ENCODE results near the gene TRAPPC3.

TRAPPC3 gene

GRCh38 chr1:36106269-36106668 is 43.0 kb downstream of the TRAPPC3 start:
- no peak for DNase-seq (ENCODE audit: low read depth in 2 of 2, low spot score in 1 of 2)

- DNase-seq (ENCODE audit: low read depth in 2 of 2, low spot score in 1 of 2), result no peak
These were observed 47.7 kb downstream of the TRAPPC3 start for GRCh38 chr1:36101546-36101945.

DNA sequence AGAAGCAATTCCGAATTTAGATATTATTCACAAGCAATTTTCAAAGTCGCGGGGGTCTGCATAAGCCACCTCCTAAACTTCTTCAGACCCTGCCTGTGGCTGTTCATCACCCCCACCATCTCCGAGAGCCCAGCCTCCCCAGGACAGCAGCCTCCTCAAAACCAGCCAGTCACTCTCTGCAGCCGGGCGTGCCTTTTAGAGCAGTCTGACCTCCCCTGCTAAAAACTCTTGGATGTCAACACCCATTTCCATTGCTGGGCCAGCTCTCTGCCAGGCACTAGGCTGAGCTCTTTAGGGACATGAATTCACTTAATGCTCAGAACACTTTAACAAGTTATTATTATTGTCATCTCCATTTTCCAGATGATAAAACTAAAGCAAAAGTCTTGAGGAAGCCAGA is 48.9 kb downstream of the TRAPPC3 start:
- no peak for DNase-seq (ENCODE audit: low read depth in 2 of 2, low spot score in 1 of 2)

DNA sequence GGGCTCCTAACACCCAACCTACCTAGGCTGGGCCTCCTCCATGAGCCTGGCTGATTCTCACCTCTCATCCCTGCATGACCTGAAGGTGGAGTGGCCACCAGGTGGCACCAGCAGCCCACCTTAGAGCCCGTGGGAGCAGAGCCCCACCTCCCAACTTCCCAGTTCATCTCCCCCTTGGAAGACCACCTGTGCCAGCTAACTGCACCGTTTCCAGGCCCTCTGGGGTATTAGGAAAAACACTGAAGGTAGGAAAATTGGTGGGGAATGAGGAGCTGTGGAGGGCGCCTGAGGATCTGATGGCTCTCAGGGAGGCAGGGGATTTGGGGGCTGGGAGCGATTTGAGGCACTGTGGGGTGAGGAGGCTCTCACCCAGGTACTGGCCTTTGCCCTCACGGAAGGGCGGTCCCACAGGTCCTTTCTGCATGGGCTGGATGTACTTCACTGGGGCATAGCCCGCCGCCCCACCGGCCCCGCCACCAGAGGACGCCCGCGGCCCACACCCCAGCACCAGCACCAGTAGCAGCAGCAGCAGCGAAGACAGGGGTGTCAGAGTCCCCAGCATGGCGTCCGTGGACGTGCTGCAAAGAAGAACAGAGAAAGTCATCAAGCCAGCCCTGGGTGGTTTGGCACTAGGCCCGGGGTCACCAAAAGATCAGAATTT is 49.5 kb downstream of the TRAPPC3 start:
- peak; percentile 56 to 62 for DNase-seq (ENCODE audit: low read depth in 2 of 2, low spot score in 1 of 2)

DNA sequence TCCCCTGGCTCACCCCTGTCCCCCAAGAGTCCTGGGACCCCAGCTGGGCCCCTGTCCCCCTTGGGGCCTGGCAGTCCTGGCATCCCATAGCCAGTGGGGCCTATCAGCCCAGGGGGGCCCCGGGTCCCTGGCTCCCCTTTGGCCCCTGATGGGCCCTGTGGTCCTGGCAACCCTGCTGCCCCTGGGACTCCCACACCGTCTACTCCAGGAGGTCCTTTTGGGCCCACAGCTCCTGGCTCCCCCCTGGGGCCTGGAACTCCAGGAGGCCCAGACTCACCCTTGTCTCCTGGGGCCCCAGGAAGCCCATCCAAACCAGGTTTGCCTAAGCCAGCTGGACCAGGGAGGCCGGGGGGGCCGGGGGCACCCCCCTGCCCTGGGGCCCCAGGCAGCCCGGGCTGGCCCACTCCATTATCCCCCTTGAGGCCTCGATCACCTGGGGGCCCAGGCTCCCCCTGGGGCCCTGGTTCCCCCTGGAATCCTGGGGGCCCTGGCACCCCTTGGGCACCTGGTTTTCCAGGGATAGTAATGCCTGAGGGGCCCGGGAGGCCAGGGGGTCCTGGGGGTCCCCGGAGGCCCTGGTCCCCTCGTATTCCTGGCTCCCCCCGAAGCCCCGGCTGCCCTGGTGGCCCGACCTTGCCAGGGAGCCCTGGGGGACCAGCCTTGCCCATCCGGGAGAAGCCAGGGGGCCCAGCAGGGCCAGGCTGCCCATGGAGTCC is 50.5 kb downstream of the TRAPPC3 start:
- DNase-seq (ENCODE audit: low read depth in 2 of 2, low spot score in 1 of 2), result no peak

DNA sequence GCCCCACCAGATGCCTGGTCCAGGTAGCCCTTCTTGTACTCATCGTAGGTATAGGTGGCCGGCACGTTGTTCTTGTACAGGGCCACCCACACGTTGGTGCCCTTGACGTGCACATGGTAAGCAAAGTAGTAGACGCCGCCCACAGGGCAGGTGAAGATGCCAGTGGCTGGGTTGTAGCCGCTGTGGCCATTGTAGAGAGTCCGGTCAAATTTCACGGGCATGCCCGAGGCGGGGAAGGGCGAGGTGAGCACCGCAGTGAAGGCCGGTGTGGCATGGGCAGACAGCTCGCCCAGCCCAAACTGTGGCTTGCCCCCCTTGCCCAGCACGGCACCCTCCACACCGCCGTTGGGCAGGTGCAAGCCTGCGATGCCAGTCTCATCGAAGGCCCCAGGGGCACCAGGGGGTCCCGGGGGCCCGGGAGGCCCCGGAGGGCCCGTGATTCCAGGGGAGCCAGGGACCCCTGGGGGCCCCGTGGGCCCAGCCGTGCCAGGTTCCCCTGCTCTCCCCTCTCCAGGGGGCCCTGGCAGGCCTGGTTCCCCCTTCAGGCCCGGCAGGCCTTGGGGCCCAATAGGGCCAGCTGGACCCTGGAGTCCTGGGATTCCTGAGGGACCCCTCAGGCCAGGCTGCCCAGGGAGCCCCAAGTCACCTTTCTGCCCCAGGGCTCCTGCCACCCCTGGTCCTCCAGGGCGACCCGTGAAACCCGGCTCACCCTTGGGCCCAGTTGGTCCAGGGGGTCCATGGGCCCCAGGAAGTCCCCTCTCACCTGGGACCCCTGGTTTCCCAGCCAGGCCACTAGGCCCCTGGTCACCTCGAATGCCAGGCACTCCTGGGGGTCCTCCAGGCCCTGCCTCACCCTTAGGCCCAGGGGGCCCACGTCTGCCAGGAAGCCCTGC is 51.3 kb downstream of the TRAPPC3 start:
- no peak for DNase-seq (ENCODE audit: low read depth in 2 of 2, low spot score in 1 of 2)

GRCh38 chr1:36096500-36097432 is 52.5 kb downstream of the TRAPPC3 start:
- DNase-seq (ENCODE audit: low read depth in 2 of 2, low spot score in 1 of 2), result no peak

DNA sequence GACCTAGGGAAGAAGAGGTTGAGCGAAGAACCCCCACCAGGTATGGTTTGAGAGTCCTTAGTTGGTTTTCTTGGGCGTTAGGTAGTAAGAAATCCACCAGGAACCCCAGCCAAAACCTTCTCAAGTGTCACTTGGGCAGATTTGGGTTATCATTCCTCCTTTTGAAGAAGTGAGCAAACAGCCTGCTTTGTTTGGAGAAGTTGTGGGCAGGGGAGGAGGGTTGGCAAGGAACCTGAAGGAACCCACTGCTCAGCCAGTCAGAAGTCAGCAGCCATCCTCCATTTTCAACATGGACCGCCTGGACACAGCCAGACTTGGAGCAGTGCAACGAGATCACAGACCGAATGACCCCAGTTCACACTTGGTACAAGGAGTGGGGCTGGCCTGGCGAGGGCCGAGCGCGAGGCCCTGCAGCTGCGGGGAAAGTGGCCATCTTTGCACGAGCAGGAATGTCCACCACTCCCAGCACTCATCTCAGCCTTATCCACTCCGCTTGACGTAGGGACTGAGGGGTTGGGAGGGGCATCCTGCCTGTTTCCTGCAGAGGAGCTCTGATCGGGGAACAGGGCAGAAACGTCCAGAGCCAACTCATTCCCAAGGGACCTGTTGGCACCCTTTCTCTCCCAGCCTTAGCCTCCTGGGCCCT is 53.4 kb downstream of the TRAPPC3 start:
- no peak for DNase-seq (ENCODE audit: low read depth in 2 of 2, low spot score in 1 of 2)

- DNase-seq (ENCODE audit: low read depth in 2 of 2, low spot score in 1 of 2), result no peak
These were observed 54.6 kb downstream of the TRAPPC3 start for GRCh38 chr1:36094621-36095061.

- DNase-seq (ENCODE audit: low read depth in 2 of 2, low spot score in 1 of 2), result no peak
These were observed 55.4 kb downstream of the TRAPPC3 start for GRCh38 chr1:36093929-36094328.

DNA sequence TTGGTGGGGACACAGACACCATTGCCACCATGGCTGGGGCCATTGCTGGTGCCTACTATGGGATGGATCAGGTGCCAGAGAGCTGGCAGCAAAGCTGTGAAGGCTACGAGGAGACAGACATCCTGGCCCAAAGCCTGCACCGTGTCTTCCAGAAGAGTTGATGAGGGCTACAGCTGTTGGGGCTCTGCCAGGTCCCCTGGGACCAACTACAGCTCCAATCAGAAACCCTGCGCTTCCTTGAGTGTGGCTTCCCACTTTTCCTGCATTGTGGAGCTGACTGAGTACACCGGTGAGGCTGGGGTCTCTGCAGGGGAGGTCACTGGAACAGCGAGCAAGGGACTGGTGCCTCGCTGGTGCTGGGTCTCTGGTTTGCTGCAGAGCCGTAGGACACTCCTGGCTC is 56.1 kb downstream of the TRAPPC3 start:
- no peak for DNase-seq (ENCODE audit: low read depth in 2 of 2, low spot score in 1 of 2)

GRCh38 chr1:36092798-36093185 is 56.5 kb downstream of the TRAPPC3 start:
- no peak for DNase-seq (ENCODE audit: low read depth in 2 of 2, low spot score in 1 of 2)

GRCh38 chr1:36092166-36092797 is 57.0 kb downstream of the TRAPPC3 start:
- DNase-seq (ENCODE audit: low read depth in 2 of 2, low spot score in 1 of 2), result no peak

DNA sequence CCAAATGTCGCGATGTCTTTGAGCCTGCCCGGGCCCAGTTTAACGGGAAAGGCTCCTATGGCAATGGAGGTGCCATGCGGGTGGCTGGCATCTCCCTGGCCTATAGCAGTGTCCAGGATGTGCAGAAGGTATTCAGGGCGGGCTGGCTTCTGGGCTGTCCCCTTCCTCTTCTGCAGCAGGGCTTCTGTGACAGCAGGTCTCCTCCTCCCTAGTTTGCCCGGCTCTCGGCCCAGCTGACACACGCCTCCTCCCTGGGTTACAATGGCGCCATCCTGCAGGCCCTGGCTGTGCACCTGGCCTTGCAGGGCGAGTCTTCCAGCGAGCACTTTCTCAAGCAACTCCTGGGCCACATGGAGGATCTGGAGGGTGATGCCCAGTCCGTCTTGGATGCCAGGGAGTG is 57.6 kb downstream of the TRAPPC3 start:
- no peak for DNase-seq (ENCODE audit: low read depth in 2 of 2, low spot score in 1 of 2)

GRCh38 chr1:36091141-36091540 is 58.1 kb downstream of the TRAPPC3 start:
- DNase-seq (ENCODE audit: low read depth in 2 of 2, low spot score in 1 of 2), result no peak

DNA sequence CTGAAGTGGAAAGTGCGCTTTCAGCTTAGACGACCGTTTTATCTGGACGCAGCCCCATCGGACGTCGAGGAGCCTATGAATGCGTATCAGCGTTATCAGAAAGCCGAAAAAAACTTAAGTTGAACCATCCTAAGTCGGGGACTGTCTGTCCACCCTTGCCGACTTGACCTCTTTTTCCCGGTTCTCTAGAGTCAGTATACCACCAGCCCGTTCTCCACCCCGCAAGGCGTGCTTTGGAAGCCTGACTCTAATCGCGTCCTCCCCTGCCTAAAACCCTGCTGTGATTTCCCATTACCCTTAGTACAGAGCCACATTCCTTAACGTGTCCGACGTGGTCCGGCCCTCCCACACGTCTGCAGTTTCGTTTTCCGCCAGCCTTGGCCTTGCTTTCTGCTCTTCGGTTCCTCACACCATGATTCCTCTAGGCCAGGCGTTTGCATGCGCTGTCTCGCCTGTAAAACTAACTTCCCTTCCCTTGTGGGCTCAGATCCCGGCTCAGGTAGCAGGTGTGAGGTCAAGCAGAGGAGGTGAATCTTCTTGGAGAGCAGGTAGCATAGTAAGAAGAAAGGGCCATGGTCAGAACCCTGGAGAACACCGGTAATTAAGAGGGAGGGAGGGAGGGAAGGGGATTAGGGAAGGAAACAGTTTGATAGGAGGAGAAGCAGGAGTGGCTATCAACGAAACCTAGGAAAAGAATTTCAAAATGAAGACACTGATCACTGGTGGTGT is 59.7 kb downstream of the TRAPPC3 start:
- DNase-seq (ENCODE audit: low read depth in 2 of 2, low spot score in 1 of 2), result no peak

- DNase-seq (ENCODE audit: low read depth in 2 of 2, low spot score in 1 of 2), result peak; percentile 78 to 81
These were observed 60.5 kb downstream of the TRAPPC3 start, which contains the start of gene ADPRS for GRCh38 chr1:36088577-36089392. Gene ADPRS (plus strand): TSS chr1:36088892. CDS start chr1:36088905, 13 bp downstream.

DNA sequence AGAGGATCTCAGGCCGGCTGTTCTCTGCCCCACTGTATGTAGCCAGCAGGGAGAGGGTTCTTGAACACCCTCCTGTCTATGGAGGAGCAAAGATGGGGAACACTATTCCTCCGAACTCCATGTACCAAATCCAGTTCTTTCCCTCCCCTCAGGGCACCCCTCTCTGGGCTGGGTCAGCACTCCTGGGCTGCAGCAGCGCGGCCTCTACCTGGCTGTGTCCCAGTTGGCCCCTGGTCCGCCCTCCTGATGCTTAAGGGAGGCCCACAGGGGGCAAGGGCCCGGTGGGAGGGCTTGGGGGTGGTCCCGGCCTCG is 61.1 kb downstream of the TRAPPC3 start:
- no peak for DNase-seq (ENCODE audit: low read depth in 2 of 2, low spot score in 1 of 2)
